GM23248 (cell line): ENCODE data around the gene CNTNAP5.

Source experiments
- EZH2 ChIP-seq: fragments of 200-600 bp; sonication (generic); IDR thresholded peaks from 2 replicates; pipeline ENCODE4 v1.6.1; 2018; ENCODE audit warnings: antibody characterized with exemption, mild to moderate bottlenecking; ENCODE audit not compliant: insufficient read depth, poor library complexity, severe bottlenecking
- EZH2phosphoT487 ChIP-seq: fragments of 200-600 bp; sonication (generic); IDR thresholded peaks from 2 replicates; pipeline ENCODE4 v1.6.1; 2018; ENCODE audit warnings: antibody characterized with exemption, moderate library complexity, mild to moderate bottlenecking, low read depth; ENCODE audit not compliant: insufficient read depth

DNA sequence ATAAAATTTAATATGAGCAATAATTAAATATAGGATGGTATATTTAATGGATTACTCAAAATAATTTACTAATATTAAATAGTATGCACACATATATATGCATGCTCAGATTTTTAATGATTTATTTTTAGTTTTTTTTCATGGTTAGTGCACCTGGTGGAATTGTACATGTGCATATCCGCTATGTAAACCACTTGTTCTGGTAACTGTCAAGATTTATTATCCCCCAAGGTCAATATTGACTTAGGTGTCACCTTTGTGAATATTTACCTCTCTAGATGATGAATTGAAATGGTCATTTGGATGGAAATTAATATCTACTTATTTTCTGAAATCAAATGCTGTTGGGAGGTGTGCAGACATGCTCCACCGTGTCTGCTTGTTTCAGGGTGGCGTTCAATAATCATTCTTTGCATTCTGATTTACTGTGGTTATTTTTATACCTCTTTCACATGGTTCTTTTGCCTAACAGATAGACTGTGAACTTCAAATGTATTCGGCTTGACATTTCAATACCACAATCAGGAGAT lies 14.7 kb downstream of the CNTNAP5 start:
- TF ChIP-seq EZH2 (no peak), EZH2phosphoT487 (no peak)
